K562 (cell line): ENCODE measurements around the gene ZER1. TPM values are rescaled to one million over a fixed set of nuclear protein-coding genes. Genes with fewer than 3 reads are reported as not detected.

Source experiments
- CHD7 ChIP-seq: fragments of 200-600 bp; sonication (generic); IDR thresholded peaks from one replicate; pipeline ENCODE4 v1.6.1; 2012; ENCODE audit warnings: mild to moderate bottlenecking, low read depth, low read length, inconsistent platforms
- CREBBP ChIP-seq: IDR thresholded peaks from one replicate; pipeline ENCODE4 v1.6.1; 2012; ENCODE audit warnings: low read depth, mild to moderate bottlenecking, control low read depth, inconsistent platforms, low read length
- CTBP1 ChIP-seq: fragments of 450-650 bp; IDR thresholded peaks from 2 replicates; pipeline ENCODE4 v1.6.1; 2016; ENCODE audit warnings: borderline replicate concordance
- MITF ChIP-seq: IDR thresholded peaks from 2 replicates; pipeline ENCODE4 v1.6.1; 2014; ENCODE audit warnings: antibody characterized with exemption
- NBN ChIP-seq: fragments of 450-650 bp; IDR thresholded peaks from 2 replicates; pipeline ENCODE4 v1.6.1; 2016; ENCODE audit warnings: low read depth, mild to moderate bottlenecking
- OTX1 ChIP-seq: fragments of 450-650 bp; formaldehyde crosslinking; IDR thresholded peaks from 2 replicates; pipeline ENCODE4 v1.4.0; 2022; ENCODE audit warnings: mild to moderate bottlenecking
- PHF20 ChIP-seq: fragments of 450-650 bp; IDR thresholded peaks from 2 replicates; pipeline ENCODE4 v1.6.1; 2018; ENCODE audit not compliant: partially characterized antibody
- POLR2AphosphoS5 ChIP-seq: IDR thresholded peaks from 2 replicates; pipeline ENCODE4 v1.6.1; 2011; ENCODE audit warnings: mild to moderate bottlenecking, low read depth, low read length, moderate library complexity; ENCODE audit not compliant: control insufficient read depth, insufficient read depth
- RBM25 ChIP-seq: fragments of 200-400 bp; formaldehyde crosslinking; IDR thresholded peaks from 2 replicates; pipeline ENCODE4 v1.6.1; 2018; ENCODE audit warnings: low read length, low read depth, moderate library complexity; ENCODE audit not compliant: severe bottlenecking
- TOE1 ChIP-seq, 2 experiments: fragments of 450-650 bp in 1 of 2; sonication (generic) in 1 of 2; formaldehyde crosslinking in 1 of 2; IDR thresholded peaks; 2 replicates each; pipeline versions ENCODE4 v1.7.1 to v1.8.0; 2016 to 2022; ENCODE audit warnings: borderline replicate concordance in 2 of 2, mild to moderate bottlenecking in 2 of 2, antibody characterized with exemption in 1 of 2, inconsistent platforms in 1 of 2, low read depth in 1 of 2, missing genetic modification reagents in 1 of 2, moderate library complexity in 1 of 2
- TRIM28 ChIP-seq: fragments of 450-650 bp; IDR thresholded peaks from 2 replicates; pipeline ENCODE4 v1.6.1; 2017
- ZNF311 ChIP-seq: fragments of 250-450 bp; sonication (Bioruptor Pico); IDR thresholded peaks from 2 replicates; pipeline ENCODE4 v1.4.0; 2020; ENCODE audit warnings: mild to moderate bottlenecking, moderate library complexity
- polyA plus RNA-seq, 8 experiments: library from polyadenylated mRNA; depleted of rRNA in 4 of 8; stranded (reverse) in 5 of 8; unstranded in 3 of 8; fragments of >200 nt; fragmentation: Nextera tagmentation in 2 of 8; fragmentation: Illumina TruSeq in 1 of 8; extraction: Ambion mirVana in 2 of 8; extraction: Trizol in 1 of 8; gene quantifications; 2 replicates each; pipeline versions ENCODE4 v1.2.1 to v1.2.3, GENCODE V29; 2011 to 2014; ENCODE audit warnings: inconsistent platforms in 1 of 8, missing spikeins in 1 of 8
- total RNA-seq, 7 experiments: library from RNA; depleted of rRNA in 6 of 7; stranded (reverse); fragments of >200 nt in 6 of 7; fragmentation: Illumina TruSeq in 2 of 7; extraction: Trizol in 2 of 7; gene quantifications; 2 replicates each; pipeline versions ENCODE4 v1.2.1 to v1.2.3, GENCODE V29; 2011 to 2021; ENCODE audit warnings: low replicate concordance in 1 of 7

Gene ZER1
- total and polyA plus RNA-seq, 9 of the 15 experiments (the other 6 are each of a cell fraction or from before 2014, with no cell fraction given) = 0.07 to 10.7 (median 6.2) TPM

GRCh38 chr9:128723866-128724743, 47.6 kb downstream of the ZER1 start, which contains the start of gene ZDHHC12 (continued):
- TF ChIP-seq CHD7 (no peak), CREBBP (no peak), POLR2AphosphoS5 (peak; percentile 60; the same call in 1 of the 2 replicates), ZNF311 (no peak), TRIM28 (peak; percentile 83), RBM25 (peak; percentile 97), OTX1 (CRISPR knock-in tag) (no peak), TOE1 (IDR thresholded peaks at IDR 0.05; ENCODE audit: borderline replicate concordance) (peak; percentile 59), TOE1 (CRISPR knock-in tag; IDR thresholded peaks at IDR 0.05; ENCODE audit: borderline replicate concordance, low read depth) (no peak), MITF (no peak), PHF20 (peak; percentile 79), NBN (peak; percentile 74; the same call in 1 of the 2 replicates), CTBP1 (peak; percentile 78)
